Measurements from ENCODE around the gene RAD9A. TPM values are rescaled to one million over a fixed set of nuclear protein-coding genes. Genes with fewer than 3 reads are reported as not detected.
A peak's percentile ranks its signal among the peaks of the same experiment; 100 is the strongest.

RAD9A gene
- total and polyA plus RNA-seq, 9 donors, result 3.1 to 51.7 (median 20.3) TPM

DNA sequence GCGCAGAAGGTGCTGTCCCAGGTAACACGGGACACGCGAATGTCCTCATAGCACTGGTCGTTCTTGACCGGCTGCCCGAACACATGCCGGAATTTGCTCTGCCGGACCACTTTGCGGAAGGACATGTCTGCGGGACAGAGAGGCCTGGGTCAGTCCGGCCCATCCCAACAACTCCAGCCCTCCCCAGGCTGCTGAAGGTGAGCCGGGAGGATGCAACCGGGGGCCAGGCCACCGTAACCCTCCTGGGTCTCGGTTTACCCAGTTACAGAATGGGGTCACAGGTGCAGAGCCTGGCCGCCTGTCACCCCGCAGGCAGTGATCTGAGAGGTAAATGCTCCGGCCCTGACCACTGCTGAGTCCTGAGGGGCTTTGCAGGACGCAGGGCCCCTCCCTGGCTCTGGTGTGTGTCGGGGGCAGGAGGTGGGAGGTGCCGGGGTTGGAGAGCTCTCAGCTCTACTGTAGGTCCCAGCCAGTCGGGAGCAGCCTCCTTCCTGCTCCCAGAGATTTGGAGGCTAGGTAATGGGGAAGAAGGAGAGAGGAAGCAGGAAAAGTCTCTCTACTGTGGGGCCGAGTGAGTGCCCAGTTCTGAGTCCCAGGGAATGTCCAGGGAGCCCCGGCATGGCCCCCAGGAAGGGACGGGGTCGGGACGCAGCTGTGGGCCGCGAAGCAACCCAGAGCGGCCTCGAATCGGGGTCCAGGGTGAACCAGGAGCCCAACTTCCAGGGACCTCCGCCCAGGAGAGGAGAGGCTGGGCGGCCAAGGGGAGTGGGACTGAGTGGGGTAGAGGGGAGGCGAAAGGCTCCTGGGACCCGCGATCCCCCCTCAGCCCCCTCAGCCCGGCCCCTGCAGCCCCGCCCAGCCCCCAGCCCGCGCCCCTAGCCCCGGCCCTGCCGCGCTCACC, 51.0 kb downstream of the RAD9A start:
- DNase-seq, result peak in 2 of 5 donors; percentile 36 to 43
- Histone ChIP-seq H3K27ac (peak overlapping the region; percentile 94), H3K4me1 (ENCODE audit: insufficient read depth) (peaks cover 4% of the 10 kb centered on the region), H3K9me3 (no peaks in the 10 kb centered on the region), H3K27me3 (no peaks in the 10 kb centered on the region), H3K36me3 (no peaks in the 10 kb centered on the region), H3K4me3 (peak overlapping the region; percentile 69)
- intact Hi-C loops (cut with DNase I), result loop anchor here in 1 of 4 donors (1.0 to 10.0 kb wide), 2 partner anchors 41 to 62 kb away; partner anchors contain the start of genes CDK2AP2, PITPNM1 and PPP1CA
- TF ChIP-seq EP300 (IDR thresholded peaks at IDR 0.05) (no peak), POLR2A (IDR thresholded peaks at IDR 0.05) (no peak)
- TF ChIP-seq, protein P1, sequence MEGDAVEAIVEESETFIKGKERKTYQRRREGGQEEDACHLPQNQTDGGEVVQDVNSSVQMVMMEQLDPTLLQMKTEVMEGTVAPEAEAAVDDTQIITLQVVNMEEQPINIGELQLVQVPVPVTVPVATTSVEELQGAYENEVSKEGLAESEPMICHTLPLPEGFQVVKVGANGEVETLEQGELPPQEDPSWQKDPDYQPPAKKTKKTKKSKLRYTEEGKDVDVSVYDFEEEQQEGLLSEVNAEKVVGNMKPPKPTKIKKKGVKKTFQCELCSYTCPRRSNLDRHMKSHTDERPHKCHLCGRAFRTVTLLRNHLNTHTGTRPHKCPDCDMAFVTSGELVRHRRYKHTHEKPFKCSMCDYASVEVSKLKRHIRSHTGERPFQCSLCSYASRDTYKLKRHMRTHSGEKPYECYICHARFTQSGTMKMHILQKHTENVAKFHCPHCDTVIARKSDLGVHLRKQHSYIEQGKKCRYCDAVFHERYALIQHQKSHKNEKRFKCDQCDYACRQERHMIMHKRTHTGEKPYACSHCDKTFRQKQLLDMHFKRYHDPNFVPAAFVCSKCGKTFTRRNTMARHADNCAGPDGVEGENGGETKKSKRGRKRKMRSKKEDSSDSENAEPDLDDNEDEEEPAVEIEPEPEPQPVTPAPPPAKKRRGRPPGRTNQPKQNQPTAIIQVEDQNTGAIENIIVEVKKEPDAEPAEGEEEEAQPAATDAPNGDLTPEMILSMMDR (IDR thresholded peaks at IDR 0.05), result no peak
- 27 to 33% (median 31%) methylated on average over 40 to 45 of the region's 45 CpGs for WGBS, 3 donors

DNA sequence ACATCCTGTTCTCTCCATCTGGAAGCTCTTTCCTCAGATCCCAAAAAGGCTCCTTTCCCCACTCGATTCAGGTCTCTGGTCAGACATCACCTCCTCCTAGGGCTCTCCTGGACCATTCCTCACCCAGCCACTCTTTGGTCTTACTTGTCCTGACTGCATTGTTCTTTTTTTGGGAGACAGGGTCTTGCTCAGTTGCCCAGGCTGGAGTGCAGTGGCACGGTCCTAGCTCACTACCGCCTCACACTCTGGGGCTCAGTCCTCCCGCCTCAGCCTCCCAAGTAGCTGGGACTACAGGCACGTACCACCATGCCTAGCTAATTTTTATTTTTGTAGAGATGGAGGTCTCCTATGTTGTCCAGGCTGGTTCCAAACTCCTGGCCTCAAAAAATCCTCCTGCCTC, 53.7 kb downstream of the RAD9A start:
- TF ChIP-seq, protein P1 (IDR thresholded peaks at IDR 0.05), result no peak
- no peak for TF ChIP-seq EP300 (IDR thresholded peaks at IDR 0.05)
- no peak for TF ChIP-seq POLR2A (IDR thresholded peaks at IDR 0.05)
- no peaks in the 10 kb centered on the region for H3K27me3 ChIP-seq
- WGBS, 3 donors, result 83 to 97% (median 87%) methylated on average over 5 of the region's 5 CpGs
- no peak overlapping the region for H3K4me3 ChIP-seq
- no peaks in the 10 kb centered on the region for H3K9me3 ChIP-seq
- intact Hi-C loops (cut with DNase I), result loop anchor here in 1 of 4 donors (10.0 kb wide), 1 partner anchor 59 kb away; the partner anchor contains the start of genes CDK2AP2 and PITPNM1
- no peaks in the 10 kb centered on the region for H3K36me3 ChIP-seq
- no peak overlapping the region for H3K27ac ChIP-seq
- H3K4me1 ChIP-seq (ENCODE audit: insufficient read depth), result peaks cover 4% of the 10 kb centered on the region
- no peak for DNase-seq

Small RNA genes lying within 50 kb of the gene (small RNA-seq; reads per million reads assigned to genes)
- gene RN7SKP239 (not detected), gene RNU6-1238P (not detected)

Other genes with a start within 250 kb of the RAD9A start
- 10 to 100 TPM; 24.8 to 58.1 (median 49.0) TPM for gene GRK2, start 125.5 kb upstream of the RAD9A start, total RNA-seq
- 10 to 100 TPM; 21.5 to 39.3 TPM for gene GRK2, start 125.5 kb upstream of the RAD9A start, polyA plus RNA-seq
- 10 to 100 TPM; 35.6 to 60.9 (median 44.6) TPM for gene ANKRD13D, start 102.7 kb upstream of the RAD9A start, total RNA-seq
- 10 to 100 TPM in 1 of 2 donors, 1 to 10 TPM in 1; 5.6 to 29.3 TPM for gene ANKRD13D, start 102.7 kb upstream of the RAD9A start, polyA plus RNA-seq
- gene SSH3, start 88.5 kb upstream of the RAD9A start, total RNA-seq, result 10 to 100 TPM; 37.9 to 69.9 (median 52.1) TPM
- 10 to 100 TPM; 18.1 to 32.1 TPM for gene SSH3, start 88.5 kb upstream of the RAD9A start, polyA plus RNA-seq
- gene POLD4, start 38.4 kb upstream of the RAD9A start, total RNA-seq, result 10 to 100 TPM; 22.6 to 57.7 (median 47.2) TPM
- 10 to 100 TPM; 12.5 to 87.8 TPM for gene POLD4, start 38.4 kb upstream of the RAD9A start, polyA plus RNA-seq
- gene CLCF1, start 18.4 kb upstream of the RAD9A start, total RNA-seq, result 10 to 100 TPM in 1 of 7 donors, 1 to 10 TPM in 6; 3.4 to 22.9 (median 5.0) TPM
- gene CLCF1, start 18.4 kb upstream of the RAD9A start, polyA plus RNA-seq, result 1 to 10 TPM; 2.5 to 9.6 TPM
- gene PPP1CA, start 9.9 kb downstream of the RAD9A start, total RNA-seq, result 10 to 100 TPM; 32.2 to 86.9 (median 55.5) TPM
- gene PPP1CA, start 9.9 kb downstream of the RAD9A start, polyA plus RNA-seq, result 10 to 100 TPM; 43.7 to 54.9 TPM
- gene TBC1D10C, start 12.1 kb downstream of the RAD9A start, total RNA-seq, result 1 to 10 TPM in 3 of 7 donors, under 1 TPM in 4; 0.15 to 2.0 (median 1.00) TPM
- gene TBC1D10C, start 12.1 kb downstream of the RAD9A start, polyA plus RNA-seq, result 1 to 10 TPM in 1 of 2 donors, under 1 TPM in 1; 0.32 to 1.6 TPM
- gene CARNS1, start 23.7 kb downstream of the RAD9A start, total RNA-seq, result 10 to 100 TPM in 1 of 7 donors, 1 to 10 TPM in 1, under 1 TPM in 5; 0.12 to 13.2 (median 0.66) TPM
- under 1 TPM; 0.45 to 0.58 TPM for gene CARNS1, start 23.7 kb downstream of the RAD9A start, polyA plus RNA-seq
- 10 to 100 TPM; 24.8 to 38.6 (median 33.1) TPM for gene RPS6KB2, start 36.5 kb downstream of the RAD9A start, total RNA-seq
- 10 to 100 TPM; 10.4 to 38.2 TPM for gene RPS6KB2, start 36.5 kb downstream of the RAD9A start, polyA plus RNA-seq
- gene PTPRCAP, start 45.7 kb downstream of the RAD9A start, total RNA-seq, result 10 to 100 TPM in 1 of 7 donors, 1 to 10 TPM in 6; 2.4 to 10.7 (median 3.2) TPM
- gene PTPRCAP, start 45.7 kb downstream of the RAD9A start, polyA plus RNA-seq, result 1 to 10 TPM in 1 of 2 donors, not detected in 1; 7.2 TPM
- 10 to 100 TPM; 31.1 to 80.5 (median 60.8) TPM for gene CORO1B, start 51.5 kb downstream of the RAD9A start, total RNA-seq
- 10 to 100 TPM in 1 of 2 donors, 1 to 10 TPM in 1; 2.8 to 74.3 TPM for gene CORO1B, start 51.5 kb downstream of the RAD9A start, polyA plus RNA-seq
- under 1 TPM in 1 of 7 donors, not detected in 6; 0.15 TPM for gene GPR152, start 60.7 kb downstream of the RAD9A start, total RNA-seq
- not detected for gene GPR152, start 60.7 kb downstream of the RAD9A start, polyA plus RNA-seq
- 1 to 10 TPM in 4 of 7 donors, under 1 TPM in 2, not detected in 1; 0.13 to 2.1 (median 1.2) TPM for gene CABP4, start 63.4 kb downstream of the RAD9A start, total RNA-seq
- gene CABP4, start 63.4 kb downstream of the RAD9A start, polyA plus RNA-seq, result under 1 TPM; 0.62 to 0.92 TPM
- 10 to 100 TPM; 37.6 to 69.8 (median 44.8) TPM for gene TMEM134, start 77.3 kb downstream of the RAD9A start, total RNA-seq
- gene TMEM134, start 77.3 kb downstream of the RAD9A start, polyA plus RNA-seq, result 10 to 100 TPM in 1 of 2 donors, 1 to 10 TPM in 1; 2.7 to 44.3 TPM
- 100 to 1,000 TPM in 1 of 7 donors, 10 to 100 TPM in 6; 49.1 to 103 (median 65.4) TPM for gene AIP, start 91.0 kb downstream of the RAD9A start, total RNA-seq
- 100 to 1,000 TPM in 1 of 2 donors, 10 to 100 TPM in 1; 33.5 to 114 TPM for gene AIP, start 91.0 kb downstream of the RAD9A start, polyA plus RNA-seq
- gene PITPNM1, start 113.4 kb downstream of the RAD9A start, total RNA-seq, result 10 to 100 TPM in 3 of 7 donors, 1 to 10 TPM in 4; 3.1 to 77.2 (median 9.5) TPM
- 1 to 10 TPM; 5.3 to 6.1 TPM for gene PITPNM1, start 113.4 kb downstream of the RAD9A start, polyA plus RNA-seq
- gene CDK2AP2, start 116.2 kb downstream of the RAD9A start, total RNA-seq, result 10 to 100 TPM; 15.8 to 66.1 (median 34.6) TPM
- 10 to 100 TPM in 1 of 2 donors, 1 to 10 TPM in 1; 3.8 to 35.9 TPM for gene CDK2AP2, start 116.2 kb downstream of the RAD9A start, polyA plus RNA-seq
- not detected for gene CABP2, start 131.5 kb downstream of the RAD9A start, total RNA-seq
- not detected for gene CABP2, start 131.5 kb downstream of the RAD9A start, polyA plus RNA-seq
- 1,000 to 10,000 TPM in 1 of 7 donors, 100 to 1,000 TPM in 6; 358 to 1,321 (median 474) TPM for gene GSTP1, start 191.8 kb downstream of the RAD9A start, total RNA-seq
- gene GSTP1, start 191.8 kb downstream of the RAD9A start, polyA plus RNA-seq, result 100 to 1,000 TPM; 189 to 444 TPM
- gene NDUFV1, start 214.9 kb downstream of the RAD9A start, total RNA-seq, result 100 to 1,000 TPM; 143 to 184 (median 169) TPM
- 100 to 1,000 TPM in 1 of 2 donors, 10 to 100 TPM in 1; 47.7 to 133 TPM for gene NDUFV1, start 214.9 kb downstream of the RAD9A start, polyA plus RNA-seq
- gene NUDT8, start 238.0 kb downstream of the RAD9A start, total RNA-seq, result 10 to 100 TPM in 1 of 7 donors, 1 to 10 TPM in 6; 5.0 to 10.5 (median 8.1) TPM
- gene NUDT8, start 238.0 kb downstream of the RAD9A start, polyA plus RNA-seq, result 1 to 10 TPM in 1 of 2 donors, not detected in 1; 5.7 TPM
- gene TBX10, start 247.8 kb downstream of the RAD9A start, total RNA-seq, result not detected
- gene TBX10, start 247.8 kb downstream of the RAD9A start, polyA plus RNA-seq, result not detected

Data from ovary (tissue), 9 donors.